ENCODE results near the gene GNB3.

DNA sequence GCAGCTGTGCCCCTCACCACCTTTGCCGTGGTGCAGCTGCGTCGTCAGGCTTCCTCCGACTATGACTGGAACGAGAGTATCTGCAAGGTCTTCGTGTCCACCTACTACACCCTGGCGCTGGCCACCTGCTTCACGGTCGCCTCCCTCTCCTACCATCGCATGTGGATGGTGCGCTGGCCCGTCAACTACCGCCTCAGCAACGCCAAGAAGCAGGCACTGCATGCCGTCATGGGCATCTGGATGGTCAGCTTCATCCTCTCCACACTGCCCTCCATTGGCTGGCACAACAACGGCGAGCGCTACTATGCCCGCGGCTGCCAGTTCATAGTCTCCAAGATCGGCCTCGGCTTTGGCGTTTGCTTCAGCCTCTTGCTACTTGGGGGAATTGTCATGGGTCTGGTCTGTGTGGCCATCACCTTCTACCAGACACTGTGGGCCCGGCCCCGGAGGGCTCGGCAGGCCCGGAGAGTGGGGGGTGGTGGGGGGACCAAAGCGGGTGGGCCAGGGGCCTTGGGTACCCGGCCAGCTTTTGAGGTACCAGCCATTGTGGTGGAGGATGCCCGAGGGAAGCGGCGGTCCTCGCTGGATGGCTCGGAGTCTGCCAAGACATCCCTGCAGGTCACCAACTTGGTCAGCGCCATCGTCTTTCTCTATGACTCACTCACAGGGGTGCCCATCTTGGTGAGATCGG, 16.5 kb upstream of the GNB3 start:
- TF ChIP-seq EZH2 (IDR thresholded peaks at IDR 0.05; ENCODE audit: borderline replicate concordance, low read length), result no peak
- TF ChIP-seq, protein P1, sequence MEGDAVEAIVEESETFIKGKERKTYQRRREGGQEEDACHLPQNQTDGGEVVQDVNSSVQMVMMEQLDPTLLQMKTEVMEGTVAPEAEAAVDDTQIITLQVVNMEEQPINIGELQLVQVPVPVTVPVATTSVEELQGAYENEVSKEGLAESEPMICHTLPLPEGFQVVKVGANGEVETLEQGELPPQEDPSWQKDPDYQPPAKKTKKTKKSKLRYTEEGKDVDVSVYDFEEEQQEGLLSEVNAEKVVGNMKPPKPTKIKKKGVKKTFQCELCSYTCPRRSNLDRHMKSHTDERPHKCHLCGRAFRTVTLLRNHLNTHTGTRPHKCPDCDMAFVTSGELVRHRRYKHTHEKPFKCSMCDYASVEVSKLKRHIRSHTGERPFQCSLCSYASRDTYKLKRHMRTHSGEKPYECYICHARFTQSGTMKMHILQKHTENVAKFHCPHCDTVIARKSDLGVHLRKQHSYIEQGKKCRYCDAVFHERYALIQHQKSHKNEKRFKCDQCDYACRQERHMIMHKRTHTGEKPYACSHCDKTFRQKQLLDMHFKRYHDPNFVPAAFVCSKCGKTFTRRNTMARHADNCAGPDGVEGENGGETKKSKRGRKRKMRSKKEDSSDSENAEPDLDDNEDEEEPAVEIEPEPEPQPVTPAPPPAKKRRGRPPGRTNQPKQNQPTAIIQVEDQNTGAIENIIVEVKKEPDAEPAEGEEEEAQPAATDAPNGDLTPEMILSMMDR (conservative IDR thresholded peaks at IDR 0.05 in 1 of 2, IDR thresholded peaks at IDR 0.05 in 1 of 2; ENCODE audit: extremely low read depth in 1 of 2, insufficient read depth in 1 of 2, low read depth in 1 of 2, low read length in 2 of 2), result no peak

Data from mammary epithelial cell (primary cell).